ENCODE data around the gene MRC1.

Gene MRC1

DNA sequence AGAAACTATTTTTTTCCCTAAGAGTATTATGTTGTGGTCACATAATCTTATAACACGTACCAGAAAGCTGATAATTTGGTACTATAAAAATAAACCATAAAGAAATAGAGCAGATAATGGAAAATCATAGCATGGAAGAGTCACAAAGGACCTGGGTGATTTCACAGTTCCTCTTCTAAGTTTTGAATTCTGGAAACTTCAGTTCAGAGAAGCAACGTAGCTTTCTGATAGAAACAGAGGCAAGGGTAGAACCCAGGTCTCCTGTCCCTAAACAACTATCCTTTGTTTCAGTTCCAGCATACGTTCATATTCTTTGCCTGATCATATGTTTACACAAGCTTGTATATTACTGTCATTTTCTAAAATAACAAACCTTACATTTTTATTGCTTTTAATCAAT lies 47.9 kb downstream of the MRC1 start:
- H3K4me3 ChIP-seq (ENCODE audit: low read depth, low read length) = no peak overlapping the region
- DNase-seq (ENCODE audit: low read depth) = no peak
- TF ChIP-seq POLR2A (IDR thresholded peaks at IDR 0.05; ENCODE audit: extremely low read depth, insufficient read length) (no peak), MAX (IDR thresholded peaks at IDR 0.05; ENCODE audit: low read depth, low read length) (no peak), CTCF (IDR thresholded peaks at IDR 0.05; ENCODE audit: low read depth, low read length) (no peak), MYC (IDR thresholded peaks at IDR 0.05; ENCODE audit: low read depth, low read length) (no peak)

DNA sequence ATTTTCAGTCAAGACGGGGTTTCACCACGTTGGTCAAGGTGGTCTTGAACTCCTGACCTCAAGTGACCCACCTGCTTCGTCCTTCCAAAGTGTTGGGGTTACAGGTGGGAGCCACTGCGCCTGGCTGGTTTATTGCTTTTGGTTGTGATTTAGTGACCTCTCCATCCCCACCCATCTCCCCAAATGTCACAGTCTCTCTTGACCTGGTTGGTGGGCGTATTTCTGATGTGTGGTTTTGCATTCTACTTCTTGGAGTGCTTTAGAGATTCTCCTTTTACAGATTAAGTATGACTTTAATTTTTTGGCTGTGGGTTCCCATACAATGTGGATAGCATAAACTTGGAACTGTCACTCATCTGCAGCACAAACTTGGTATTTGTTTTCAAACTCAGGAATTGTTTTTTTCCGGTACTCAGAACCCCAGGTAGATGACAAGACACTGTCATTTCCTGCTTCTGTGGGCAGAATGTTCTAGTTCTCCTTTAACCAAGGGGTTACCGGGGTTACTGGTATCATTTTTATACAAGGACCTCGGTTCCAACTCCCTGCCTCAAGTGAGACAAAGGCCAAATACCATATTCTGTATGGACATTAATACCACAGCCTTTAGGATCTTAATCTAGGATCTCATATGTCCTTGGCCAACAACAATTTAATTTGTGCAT lies 50.5 kb downstream of the MRC1 start:
- no peak for TF ChIP-seq POLR2A (IDR thresholded peaks at IDR 0.05; ENCODE audit: extremely low read depth, insufficient read length)
- TF ChIP-seq MYC (IDR thresholded peaks at IDR 0.05; ENCODE audit: low read depth, low read length) = no peak
- no peak for TF ChIP-seq MAX (IDR thresholded peaks at IDR 0.05; ENCODE audit: low read depth, low read length)
- TF ChIP-seq CTCF (IDR thresholded peaks at IDR 0.05; ENCODE audit: low read depth, low read length) = no peak
- H3K4me3 ChIP-seq (ENCODE audit: low read depth, low read length) = no peak overlapping the region
- no peak for DNase-seq (ENCODE audit: low read depth)

- no peak overlapping the region for H3K4me3 ChIP-seq (ENCODE audit: low read depth, low read length)
- no peak for DNase-seq (ENCODE audit: low read depth)
- TF ChIP-seq POLR2A (IDR thresholded peaks at IDR 0.05; ENCODE audit: extremely low read depth, insufficient read length) (no peak), CTCF (IDR thresholded peaks at IDR 0.05; ENCODE audit: low read depth, low read length) (no peak), MYC (IDR thresholded peaks at IDR 0.05; ENCODE audit: low read depth, low read length) (no peak), MAX (IDR thresholded peaks at IDR 0.05; ENCODE audit: low read depth, low read length) (no peak)
These were observed 52.6 kb downstream of the MRC1 start for GRCh38 chr10:17861760-17862159.

DNA sequence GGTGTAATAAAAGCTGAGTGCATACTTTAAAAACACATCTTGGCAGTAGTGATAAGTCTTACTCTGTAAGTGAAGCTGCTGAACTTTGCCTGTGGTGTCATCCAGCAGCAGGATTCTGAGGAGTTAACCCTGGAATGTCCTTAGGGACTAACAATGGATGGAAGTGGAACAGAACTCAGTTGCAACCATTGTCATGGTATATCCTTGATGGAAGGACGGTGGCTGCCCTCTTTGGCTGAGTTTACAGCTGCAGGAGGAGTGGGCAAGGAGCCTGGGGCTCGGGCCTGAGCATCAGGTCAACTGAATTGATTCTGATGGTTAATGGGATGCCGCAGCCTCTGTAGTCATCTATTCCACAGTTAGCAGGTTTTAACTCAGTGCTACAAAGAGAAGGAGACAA lies 56.2 kb downstream of the MRC1 start:
- no peak for TF ChIP-seq MAX (IDR thresholded peaks at IDR 0.05; ENCODE audit: low read depth, low read length)
- TF ChIP-seq POLR2A (IDR thresholded peaks at IDR 0.05; ENCODE audit: extremely low read depth, insufficient read length) = no peak
- TF ChIP-seq MYC (IDR thresholded peaks at IDR 0.05; ENCODE audit: low read depth, low read length) = no peak
- TF ChIP-seq CTCF (IDR thresholded peaks at IDR 0.05; ENCODE audit: low read depth, low read length) = no peak
- no peak overlapping the region for H3K4me3 ChIP-seq (ENCODE audit: low read depth, low read length)
- no peak for DNase-seq (ENCODE audit: low read depth)

DNA sequence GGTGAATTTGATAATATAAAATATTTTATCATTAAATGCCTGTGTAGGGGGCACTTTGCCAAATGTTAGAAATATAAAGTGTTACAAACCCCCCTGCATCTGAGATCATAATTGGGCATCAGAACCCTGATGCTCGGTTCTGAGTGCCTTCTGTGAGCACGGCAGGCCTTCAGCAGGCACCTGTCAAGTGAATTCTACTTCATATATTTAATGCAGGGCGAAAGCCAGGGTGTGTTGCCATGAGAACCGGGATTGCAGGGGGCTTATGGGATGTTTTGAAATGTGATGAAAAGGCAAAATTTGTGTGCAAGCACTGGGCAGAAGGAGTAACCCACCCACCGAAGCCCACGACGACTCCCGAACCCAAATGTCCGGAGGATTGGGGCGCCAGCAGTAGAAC lies 57.2 kb downstream of the MRC1 start:
- no peak overlapping the region for H3K4me3 ChIP-seq (ENCODE audit: low read depth, low read length)
- TF ChIP-seq CTCF (IDR thresholded peaks at IDR 0.05; ENCODE audit: low read depth, low read length) (no peak), POLR2A (IDR thresholded peaks at IDR 0.05; ENCODE audit: extremely low read depth, insufficient read length) (no peak), MYC (IDR thresholded peaks at IDR 0.05; ENCODE audit: low read depth, low read length) (no peak), MAX (IDR thresholded peaks at IDR 0.05; ENCODE audit: low read depth, low read length) (no peak)
- no peak for DNase-seq (ENCODE audit: low read depth)

Measured in NB4 (cell line).